SH-SY5Y (cell line): ENCODE data around the gene CNTNAP5.

ENCODE experiments used
- GATA2 ChIP-seq: IDR thresholded peaks from 2 replicates; pipeline ENCODE4 v1.6.1; 2011; ENCODE audit warnings: mild to moderate bottlenecking, low read depth, low read length
- GATA3 ChIP-seq: IDR thresholded peaks from 2 replicates; pipeline ENCODE4 v1.6.1; 2011; ENCODE audit warnings: low read depth, mild to moderate bottlenecking, low read length, moderate library complexity

DNA sequence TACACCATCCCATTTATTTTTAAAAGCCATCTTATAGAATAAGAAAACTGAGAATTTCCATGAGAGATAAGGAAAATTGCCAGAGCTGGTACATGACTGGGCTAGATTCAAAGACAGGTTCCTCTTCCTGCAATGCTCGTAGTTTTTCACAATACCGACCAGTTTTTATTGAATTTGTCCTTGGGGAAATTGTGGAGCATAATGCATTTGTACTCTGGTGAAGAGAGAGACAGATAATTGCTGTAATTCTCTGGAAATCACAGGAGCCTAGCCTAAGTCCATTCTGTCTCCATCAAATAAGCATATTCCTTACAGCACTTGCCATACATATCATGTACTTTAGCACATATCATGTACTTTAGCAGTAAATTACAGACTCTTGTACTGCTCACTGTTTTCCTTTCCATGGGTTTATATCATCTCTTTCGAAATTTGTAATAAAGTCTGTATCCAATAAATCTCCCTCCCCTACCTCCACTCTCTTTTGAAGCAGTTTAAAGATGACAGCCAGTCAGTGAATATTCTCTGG lies 355.2 kb downstream of the CNTNAP5 start:
- TF ChIP-seq GATA2, result no peak
- no peak for TF ChIP-seq GATA3
